Tongue (tissue), 2 donors: ENCODE results near the gene CDK13. TPM values are rescaled to one million over a fixed set of nuclear protein-coding genes. Genes with fewer than 3 reads are reported as not detected.
A peak's percentile ranks its signal among the peaks of the same experiment; 100 is the strongest.
"Not testable (repeated sequence)": the region's sequence is repeated elsewhere in the genome, so short reads cannot be mapped to it uniquely, and the experiment has no call there.

Experiments
- DNase-seq: peaks from one replicate; pipeline ENCODE4 v3.0.0-alpha.2; 2015
- total RNA-seq: library from RNA; depleted of rRNA; stranded (reverse); fragments of >200 nt; gene quantifications from one replicate; pipeline ENCODE4 v1.2.3, GENCODE V29; 2014

The CDK13 gene
- total RNA-seq, result 95.4 TPM

DNA sequence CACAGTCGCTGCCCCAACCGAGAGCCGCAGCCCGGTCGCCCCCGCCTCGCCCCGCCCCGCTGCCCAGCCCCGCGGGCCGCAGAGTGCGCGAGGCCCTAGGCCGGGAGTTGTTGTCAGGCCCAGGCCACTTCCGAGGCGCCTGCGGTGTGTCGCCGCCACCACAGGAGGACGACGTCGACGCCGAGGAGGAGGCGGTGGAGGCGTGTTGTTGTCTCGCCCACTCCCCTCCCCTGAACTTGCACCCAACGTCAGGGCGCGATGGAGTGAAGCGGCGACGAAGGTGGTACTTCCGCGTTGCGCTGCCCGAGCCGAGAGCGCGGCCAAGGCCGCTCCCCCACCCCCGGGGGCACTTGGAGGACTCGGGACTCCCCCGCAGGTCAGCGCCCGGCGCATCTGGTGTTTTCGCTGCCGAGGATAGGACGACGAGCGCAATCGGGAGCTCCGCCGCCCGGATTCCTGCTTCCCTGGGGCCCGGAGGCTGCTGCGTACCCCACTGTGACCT is at the start of gene CDK13:
TSS of gene CDK13 (plus strand) at position 286 of the 502 bp plus-strand sequence. CDS start 386 bp downstream, outside the sequence.
- DNase-seq, result peak; percentile 83

- DNase-seq, result no peak
Observed at GRCh38 chr7:39904077-39904486, 46.0 kb upstream of the CDK13 start.

DNA sequence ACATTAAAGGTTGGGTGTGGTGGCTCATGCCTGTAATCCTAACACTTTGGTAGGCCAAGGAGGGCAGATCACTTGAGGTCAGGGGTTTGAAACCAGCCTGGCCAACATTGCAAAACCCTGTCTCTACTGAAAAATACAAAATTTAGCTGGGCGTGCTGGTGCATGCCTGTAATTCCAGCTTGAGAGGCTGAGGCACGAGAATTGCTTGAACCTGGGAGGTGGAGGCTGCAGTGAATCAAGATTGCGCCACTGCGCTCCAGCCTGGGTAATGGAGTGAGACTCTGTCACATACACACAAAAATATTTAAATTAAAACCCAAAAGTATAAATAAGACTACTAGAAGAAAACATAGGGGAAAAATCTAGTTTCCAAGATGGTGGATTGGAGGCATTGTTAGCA is 41.9 kb upstream of the CDK13 start:
- no peak for DNase-seq

- DNase-seq, result no peak
Observed at GRCh38 chr7:39908973-39909372, 41.1 kb upstream of the CDK13 start.

DNA sequence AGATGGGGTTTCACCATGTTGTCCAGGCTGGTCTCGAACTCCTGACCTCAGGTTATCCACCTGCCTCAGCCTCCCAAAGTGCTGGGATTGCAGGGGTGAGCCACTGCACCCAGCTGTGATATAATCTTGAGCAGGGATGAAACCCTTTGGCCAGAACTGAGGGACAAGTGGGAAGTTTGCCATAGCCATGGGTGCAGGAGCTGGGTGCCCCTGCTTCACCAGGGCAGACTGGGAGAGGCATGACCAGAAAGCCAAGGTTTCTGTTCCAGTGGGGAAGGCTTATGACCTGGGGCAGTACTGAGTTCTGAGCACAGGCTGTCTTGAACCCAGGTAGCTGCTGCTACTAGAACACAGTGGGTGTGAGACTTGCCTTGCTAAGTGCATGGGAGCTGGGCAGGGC is 40.5 kb upstream of the CDK13 start:
- no peak for DNase-seq

DNA sequence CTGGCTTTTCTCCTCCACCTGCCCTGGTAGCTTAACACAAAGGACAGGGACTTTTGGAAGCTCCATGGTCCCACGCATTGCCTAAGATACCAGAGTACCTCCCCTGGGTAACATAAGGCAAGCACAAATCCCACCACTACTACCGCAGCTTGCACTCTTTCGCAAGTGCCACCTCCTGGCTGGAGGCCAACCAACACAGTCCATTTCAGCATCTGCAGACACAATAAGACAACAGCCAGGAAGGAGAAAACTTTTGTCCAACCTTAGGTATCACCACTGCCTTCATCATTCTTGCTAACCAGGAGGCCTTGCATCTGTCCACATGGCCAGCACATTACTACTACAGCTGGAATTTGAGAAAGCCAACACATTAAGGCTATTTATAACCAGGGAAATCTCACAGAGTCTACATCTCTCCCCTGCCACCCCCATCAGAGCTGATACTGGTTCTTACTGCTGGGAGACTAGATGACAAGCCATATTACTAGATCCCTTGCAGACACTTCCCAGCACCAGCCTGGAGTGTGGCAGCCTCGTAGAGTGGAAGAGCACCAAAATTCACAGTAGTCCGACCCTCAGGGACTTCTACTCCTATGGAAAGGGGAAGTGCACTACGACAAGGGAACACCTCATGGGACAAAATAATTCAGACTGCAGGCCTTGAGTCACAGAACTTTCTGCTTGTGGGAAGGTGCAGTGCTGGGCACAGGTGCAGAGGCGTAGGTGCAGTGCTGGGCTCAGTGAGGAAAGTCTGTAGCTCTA is 39.8 kb upstream of the CDK13 start:
- peak; percentile 13 for DNase-seq

DNA sequence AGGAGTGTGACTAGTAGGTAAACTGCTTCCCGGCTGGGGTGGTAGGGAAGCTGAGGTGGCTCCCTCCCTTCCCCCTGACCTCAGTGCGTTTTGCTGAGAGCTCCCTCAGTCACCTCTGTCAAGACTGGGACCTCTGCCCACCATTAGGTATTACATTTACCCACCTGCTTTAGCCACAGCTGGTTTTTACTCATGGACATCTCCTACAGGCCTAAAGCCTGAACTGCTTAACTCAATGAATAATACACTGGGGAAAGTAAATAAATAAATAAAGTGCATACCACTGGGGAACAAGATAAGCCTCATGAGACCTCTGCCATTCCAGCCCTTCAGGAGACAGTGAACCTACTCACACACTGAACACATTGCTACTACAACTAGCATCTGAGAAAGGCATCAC is 38.9 kb upstream of the CDK13 start:
- no peak for DNase-seq

DNA sequence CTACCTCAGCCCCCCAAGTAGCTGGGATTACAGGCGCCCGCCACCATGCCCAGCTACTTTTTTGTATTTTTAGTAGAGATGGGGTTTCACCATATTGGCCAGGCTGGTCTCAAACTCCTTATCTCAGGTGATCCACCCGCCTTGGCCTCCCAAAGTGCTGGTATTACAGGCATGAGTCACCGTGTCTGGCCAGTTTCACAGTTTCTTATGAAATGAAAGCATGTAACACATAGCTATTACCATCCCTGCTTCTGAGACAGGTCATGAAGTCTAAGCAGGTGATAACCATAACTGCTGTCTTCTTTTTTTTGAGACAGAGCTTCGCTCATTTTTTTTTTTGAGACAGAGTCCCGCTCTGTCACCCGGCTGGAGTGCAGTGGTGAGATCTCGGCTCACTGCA is 34.2 kb upstream of the CDK13 start:
- not testable (repeated sequence) for DNase-seq

GRCh38 chr7:39919646-39920045 is 30.4 kb upstream of the CDK13 start:
- no peak for DNase-seq

DNA sequence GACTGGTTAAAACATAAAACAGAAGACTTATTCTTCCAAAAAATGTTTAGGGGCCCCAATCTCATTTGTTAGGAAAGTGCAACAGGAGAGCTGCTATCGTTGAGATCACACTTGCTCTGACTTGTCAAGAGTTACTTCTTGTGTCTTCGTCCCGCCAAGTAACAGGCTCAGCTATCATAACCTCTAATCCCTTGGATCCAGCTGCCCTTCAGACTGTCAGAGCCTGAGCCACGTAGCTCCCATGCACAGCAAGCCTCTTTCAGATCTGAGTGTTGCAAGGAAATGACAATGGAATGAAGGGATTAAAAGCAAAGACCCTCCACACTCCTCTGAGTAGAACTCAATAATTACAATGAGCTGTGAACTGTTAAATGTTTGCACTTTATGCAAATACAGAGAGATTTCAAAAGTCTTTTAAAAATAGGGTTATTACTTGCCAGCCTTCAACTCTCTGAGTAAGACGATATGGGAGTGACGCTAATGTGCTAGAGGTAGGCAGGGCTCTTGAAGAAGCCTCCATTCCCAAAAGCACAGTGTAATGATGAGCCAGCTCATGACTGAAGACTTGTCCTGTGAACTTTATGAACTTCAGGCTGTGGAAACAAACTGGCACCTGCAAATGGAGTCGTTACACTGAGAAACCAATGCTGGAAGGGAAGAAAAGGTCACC is 28.4 kb upstream of the CDK13 start:
- DNase-seq, result peak; percentile 87

DNA sequence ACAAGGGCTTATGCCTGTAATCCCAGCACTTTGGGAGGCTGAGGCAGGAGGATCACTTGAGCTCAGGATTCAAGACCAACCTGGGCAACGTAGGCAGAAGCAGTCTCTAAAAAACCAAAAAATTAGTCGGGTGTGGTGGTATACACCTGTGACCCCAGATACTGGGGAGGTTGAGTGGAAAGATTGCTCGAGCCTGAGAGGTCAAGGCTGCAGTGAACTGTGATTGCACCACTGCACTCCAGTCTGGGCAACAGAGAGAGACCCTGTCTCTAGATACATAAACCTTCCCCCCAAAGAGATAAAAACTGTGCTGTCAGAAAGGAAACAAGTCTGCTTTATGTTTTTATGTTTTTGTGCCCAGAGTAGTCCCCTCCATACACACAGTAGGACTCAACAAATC is 27.5 kb upstream of the CDK13 start:
- DNase-seq, result no peak

GRCh38 chr7:39923091-39923490 is 27.0 kb upstream of the CDK13 start:
- peak; percentile 73 for DNase-seq

DNA sequence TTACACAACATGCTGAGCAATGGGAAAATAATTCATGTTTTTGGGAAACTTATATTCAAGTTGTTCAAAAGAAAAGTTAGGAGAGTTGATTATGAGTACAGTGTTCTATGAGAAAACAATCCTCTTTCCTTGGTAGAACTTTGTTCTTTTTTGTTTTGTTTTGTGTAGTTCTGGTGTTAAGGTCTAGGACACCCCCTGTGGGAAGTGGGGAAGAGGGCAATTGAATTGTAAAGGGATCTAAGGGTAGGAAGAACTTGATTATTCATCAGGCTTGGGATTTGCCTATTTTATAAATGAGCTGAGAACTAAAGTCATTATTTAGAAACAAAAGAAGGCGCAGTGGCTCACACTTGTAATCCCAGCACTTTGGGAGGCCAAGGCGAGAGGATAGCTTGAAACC is 25.9 kb upstream of the CDK13 start:
- DNase-seq, result no peak

- no peak for DNase-seq
Observed at GRCh38 chr7:39926111-39926510, 23.9 kb upstream of the CDK13 start.

DNA sequence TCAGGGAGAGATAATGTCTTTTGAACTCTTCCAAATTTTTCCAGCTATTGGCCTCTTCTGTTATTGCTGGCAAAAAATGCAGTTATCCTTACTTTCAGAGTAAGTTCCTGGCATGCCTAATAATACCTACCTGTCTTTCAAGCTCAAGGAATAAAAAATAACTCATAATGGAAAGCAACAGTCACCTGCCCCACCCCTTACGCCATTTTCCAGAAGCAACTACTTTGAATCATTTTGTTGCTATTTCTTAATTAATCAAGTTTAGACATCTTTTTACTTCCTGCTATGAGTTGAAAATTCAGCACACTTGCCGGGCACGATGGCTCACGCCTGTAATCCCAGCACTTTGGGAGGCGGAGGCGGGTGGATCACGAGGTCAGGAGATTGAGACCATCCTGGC is 23.0 kb upstream of the CDK13 start:
- DNase-seq, result no peak

GRCh38 chr7:39934132-39934531 is 15.9 kb upstream of the CDK13 start:
- DNase-seq, result no peak

GRCh38 chr7:39936761-39937160 is 13.3 kb upstream of the CDK13 start:
- peak; percentile 74 for DNase-seq

DNA sequence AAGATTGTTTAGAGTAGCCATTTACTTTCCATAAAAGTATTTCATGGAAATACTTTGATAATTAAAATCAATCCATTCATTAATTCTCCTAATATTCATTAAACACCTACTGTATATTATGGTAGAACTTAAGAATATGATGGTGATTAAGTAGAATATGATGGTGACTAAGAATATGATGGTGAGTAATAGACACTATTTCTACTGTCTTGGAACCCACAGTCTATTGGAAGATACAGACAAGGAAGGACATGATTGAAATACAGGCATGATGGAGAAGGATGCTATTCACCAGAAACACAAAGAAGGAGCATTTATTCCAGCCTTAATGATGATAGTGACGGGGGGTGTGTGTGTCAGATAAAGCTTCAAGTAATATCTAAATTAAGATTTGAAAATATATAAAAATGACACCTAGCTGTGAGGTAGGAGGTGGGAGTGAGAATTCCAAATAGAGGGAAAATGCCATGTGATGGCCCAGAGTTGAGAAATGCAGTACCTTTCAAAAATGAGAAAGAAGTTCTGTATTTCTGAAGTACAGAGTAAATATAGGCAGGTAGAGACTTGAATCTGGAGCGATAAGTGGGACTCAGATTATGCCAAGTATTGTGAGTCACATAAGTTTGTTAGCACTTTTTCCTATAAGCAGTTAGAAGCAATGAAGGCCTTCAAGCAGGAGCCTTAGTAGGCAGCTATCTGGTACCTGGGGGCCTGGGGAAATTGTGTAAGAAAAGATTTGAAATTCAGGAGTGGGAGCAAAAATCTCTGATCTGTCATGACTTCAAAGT is 12.5 kb upstream of the CDK13 start:
- no peak for DNase-seq

GRCh38 chr7:39942883-39943282 is 7.2 kb upstream of the CDK13 start:
- DNase-seq, result no peak

DNA sequence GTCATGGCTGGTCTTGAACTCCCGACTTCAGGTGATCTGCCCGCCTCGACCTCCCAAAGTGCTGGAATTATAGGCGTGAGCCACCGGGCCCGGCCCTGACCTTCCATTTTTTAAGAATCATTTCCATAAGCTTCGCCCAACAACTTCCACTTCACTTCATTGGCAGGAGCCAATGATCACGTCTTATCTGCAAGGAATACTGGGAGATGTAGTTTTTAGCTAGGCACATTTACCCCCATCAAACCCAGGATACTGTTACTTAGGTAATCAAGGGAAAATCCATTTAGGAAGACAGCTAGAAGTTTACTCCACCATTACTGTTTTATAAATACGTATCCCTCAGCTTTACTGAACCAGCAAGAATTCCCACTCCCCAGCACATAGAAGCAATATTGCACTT is 3.4 kb upstream of the CDK13 start:
- DNase-seq, result no peak

- no peak for DNase-seq
Observed at GRCh38 chr7:39948375-39948955, 1.6 kb upstream of the CDK13 start.
